HG03354 (cell line): ENCODE results near the gene WNT10A.

ENCODE experiments used
- ATAC-seq: cut with Tn5 transposase; IDR thresholded peaks from one replicate; pipeline ENCODE4 v1.9.1; 2021; ENCODE audit warnings: mild to moderate bottlenecking; ENCODE audit not compliant: unreplicated experiment, poor library complexity, severe bottlenecking

WNT10A gene

DNA sequence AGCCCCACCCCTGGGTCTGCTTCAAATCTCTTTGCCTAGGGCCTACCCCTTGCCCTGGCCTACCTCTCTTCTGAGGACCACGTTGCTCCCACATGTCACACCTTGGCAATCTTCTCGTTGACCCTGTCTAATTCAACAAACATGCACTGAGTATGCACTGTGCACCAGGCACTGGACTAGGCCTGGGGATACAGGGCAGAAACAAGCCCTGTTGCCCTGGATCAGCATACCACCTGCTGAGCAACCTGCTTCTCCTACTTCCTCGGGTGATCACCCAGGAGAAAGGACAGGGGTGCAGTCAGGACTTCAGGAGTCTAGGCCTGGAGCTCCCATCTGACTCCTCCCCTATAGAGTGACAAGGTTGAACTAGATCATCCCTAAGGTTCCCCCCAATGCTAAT is 9.7 kb downstream of the WNT10A start:
- no peak for ATAC-seq

DNA sequence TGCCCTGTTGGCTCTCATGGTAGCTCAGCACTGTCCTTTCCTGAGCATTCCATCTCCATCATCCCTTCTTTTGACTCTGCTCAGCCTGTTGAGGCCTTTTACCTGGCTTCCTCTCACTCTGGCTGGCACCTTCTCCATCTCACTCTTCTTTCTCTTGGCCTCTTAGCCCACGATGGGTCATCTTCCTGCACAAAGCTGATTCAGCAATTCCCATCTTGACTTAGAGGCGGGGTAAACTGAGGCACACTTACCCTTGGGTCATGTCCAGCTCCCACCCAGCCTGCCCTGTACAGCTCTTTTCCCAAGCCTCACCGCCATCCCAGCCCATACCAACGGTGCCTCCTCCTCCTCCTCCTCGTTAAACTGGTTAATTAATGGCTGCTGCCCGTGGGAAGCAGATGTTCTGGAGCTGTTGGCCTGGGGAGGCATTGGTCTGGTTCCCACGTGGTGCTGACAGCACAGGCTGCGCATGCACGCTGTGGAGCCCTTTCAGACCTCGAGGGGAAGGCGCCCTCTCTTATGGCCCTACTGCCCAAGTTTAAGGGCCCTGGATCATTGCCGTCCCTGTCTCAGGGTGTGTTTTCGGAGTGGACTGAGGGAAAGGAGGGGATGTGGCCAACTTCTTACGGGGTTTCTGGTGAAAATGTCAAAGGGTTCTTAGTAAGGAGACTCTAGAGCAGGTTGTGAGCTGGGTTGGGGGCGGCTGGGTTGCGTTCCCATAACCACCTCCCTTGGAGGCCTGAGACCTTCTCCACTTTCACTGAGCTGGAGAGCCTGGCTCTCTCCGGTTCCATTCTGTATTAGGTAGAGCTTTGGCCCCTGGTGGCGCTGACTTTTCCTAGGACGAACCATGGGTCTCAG is 10.9 kb downstream of the WNT10A start:
- no peak for ATAC-seq

DNA sequence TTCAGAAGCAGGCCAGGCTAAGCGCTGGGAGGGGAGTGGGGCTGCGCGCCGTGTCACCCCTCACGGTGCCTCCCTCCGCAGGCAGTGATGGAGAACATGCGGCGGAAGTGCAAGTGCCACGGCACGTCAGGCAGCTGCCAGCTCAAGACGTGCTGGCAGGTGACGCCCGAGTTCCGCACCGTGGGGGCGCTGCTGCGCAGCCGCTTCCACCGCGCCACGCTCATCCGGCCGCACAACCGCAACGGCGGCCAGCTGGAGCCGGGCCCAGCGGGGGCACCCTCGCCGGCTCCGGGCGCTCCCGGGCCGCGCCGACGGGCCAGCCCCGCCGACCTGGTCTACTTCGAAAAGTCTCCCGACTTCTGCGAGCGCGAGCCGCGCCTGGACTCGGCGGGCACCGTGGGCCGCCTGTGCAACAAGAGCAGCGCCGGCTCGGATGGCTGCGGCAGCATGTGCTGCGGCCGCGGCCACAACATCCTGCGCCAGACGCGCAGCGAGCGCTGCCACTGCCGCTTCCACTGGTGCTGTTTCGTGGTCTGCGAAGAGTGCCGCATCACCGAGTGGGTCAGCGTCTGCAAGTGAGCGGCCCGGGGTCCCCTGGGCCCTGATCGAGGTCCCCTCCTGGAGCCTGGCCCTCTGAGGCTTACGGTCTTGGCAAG is 12.2 kb downstream of the WNT10A start:
- ATAC-seq: peak; percentile 51

DNA sequence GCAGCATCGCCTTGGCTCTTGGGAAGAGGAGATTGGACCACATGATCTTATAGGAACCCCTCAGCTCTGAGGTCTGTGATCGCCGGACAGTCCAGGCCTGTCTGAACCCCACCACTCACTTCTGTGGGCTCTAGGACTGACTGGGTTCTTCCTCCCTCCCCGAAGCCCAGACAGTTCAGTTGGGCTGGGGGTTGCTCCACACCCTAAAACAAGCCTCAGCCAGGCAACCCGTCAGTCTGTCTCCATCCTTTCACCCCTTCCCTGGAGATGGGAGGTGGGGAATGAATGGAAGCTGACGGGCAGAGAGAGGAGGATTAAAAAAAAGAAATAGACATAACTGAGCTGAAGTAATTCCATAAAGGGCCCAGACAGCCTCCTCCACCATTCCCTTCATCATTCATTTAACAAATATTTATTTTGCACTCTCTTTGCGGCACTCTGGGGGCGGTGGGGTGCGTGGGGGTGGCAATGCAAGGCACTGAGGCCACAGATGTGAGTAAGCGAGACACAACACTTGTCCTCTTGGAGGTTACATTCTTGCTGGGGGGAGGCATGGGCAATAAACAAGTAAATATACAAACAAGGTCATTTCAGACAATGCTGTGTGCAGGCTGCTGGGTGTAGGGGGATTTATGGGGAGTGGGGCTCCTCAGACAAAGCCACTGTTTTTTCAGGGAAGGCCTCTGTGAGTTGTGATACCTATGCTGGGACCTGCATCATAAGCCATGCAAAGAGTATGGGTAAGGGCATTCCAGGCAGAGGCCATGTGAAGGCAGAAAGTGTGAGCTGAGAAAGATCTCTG is 12.9 kb downstream of the WNT10A start:
- no peak for ATAC-seq

DNA sequence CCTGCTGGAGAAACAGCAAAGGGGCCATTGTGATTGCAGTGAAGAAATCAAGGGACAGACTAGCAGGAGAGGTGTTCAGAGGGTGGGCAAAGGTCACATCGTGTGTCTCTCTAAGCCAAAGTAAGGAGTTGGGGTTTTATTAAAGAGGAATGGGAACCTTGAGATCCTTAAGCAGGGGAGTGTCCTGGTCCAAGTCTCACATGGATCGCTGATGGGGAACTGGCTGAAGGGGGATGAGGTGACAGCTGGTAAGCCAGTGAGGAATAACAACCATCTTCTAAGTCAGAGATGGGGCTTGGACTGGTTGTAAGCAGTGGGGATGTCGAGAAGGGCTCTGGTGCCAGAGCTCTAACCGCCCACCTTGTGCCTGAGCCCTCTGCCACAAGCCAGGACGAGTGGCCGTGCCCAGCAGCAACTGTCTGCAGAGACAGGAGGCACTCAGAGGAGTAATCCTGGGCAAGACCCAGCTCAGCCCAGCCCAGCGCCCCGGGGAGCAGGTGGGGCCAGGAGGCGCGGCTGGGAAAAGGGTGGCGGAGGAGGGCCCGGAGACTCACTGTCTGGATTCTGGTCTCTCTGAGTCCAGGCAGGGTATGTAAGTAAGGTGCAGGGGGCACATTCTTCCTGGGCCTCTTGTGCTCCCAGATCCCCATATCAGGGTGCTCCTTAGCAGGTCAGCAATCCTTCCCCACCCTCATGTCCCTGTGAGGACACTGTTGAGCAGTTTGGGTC is 13.7 kb downstream of the WNT10A start:
- no peak for ATAC-seq

DNA sequence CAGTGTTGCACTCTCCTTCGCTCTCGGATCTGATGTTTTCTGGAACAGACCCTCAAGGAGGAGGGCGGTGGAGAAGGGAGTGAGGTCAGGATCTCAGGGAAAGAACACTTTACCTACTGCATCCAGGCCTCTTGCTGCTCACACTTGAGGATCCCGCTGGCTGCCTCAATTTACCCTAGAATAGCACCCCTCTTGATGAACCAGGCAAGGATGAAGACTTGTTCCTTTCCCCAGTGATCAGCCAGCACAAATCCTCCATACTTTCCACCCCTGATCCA is 14.2 kb downstream of the WNT10A start:
- no peak for ATAC-seq

DNA sequence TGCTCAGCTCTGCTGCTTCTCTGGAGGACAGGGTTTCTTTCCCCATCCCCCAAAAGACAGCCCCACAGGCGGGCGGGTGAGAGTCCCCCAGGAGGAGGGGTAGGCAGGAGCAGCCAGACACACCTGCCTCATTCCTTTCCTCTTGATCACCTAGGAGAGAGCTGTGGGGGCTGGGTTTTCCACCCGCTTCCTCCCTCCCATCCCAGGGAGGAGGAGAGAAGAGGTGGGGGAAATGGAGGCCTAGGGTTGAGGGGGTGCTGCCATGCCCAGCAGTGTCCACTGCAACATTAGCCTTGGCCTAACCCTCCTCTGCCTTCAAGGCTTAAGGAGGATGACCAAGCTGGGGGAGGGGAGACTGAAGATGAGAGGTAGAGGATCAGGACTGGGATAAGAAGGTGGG is 14.7 kb downstream of the WNT10A start:
- ATAC-seq: no peak

DNA sequence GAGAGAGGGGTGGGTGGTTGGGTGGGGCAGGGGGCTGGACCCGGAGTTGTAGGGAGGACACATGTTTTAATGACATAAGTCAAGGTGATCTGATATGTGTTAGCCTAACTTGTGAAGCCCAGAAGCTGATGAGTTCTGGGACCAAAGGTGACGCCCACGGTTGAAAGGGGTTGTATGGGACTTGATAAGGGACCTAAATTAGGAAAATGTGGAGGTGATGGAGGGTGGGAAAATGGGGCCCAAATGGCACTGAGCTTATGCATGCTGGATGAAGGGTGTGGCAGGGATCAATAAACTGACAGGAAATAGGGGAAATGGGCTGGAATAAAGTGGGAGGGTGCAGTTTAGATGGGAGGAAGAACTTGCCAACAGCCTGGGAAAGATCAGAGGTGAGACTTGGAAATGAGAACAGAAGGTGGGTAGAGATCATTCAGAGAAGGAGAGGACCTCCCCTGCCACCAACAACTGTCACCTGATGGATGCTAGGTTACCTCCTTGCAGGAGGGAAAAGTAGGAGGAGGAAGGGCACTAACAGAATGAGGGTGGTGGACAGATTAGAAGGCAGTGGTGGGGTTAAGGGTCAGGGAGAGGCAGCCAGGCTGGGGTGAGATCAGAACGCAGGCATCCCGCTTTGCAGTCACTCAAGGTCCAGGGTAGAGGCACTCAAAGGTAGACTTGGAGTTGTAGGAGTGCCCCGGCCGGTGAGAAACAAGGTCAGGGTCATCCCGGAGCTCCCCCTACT is 15.3 kb downstream of the WNT10A start:
- ATAC-seq: peak; percentile 17

DNA sequence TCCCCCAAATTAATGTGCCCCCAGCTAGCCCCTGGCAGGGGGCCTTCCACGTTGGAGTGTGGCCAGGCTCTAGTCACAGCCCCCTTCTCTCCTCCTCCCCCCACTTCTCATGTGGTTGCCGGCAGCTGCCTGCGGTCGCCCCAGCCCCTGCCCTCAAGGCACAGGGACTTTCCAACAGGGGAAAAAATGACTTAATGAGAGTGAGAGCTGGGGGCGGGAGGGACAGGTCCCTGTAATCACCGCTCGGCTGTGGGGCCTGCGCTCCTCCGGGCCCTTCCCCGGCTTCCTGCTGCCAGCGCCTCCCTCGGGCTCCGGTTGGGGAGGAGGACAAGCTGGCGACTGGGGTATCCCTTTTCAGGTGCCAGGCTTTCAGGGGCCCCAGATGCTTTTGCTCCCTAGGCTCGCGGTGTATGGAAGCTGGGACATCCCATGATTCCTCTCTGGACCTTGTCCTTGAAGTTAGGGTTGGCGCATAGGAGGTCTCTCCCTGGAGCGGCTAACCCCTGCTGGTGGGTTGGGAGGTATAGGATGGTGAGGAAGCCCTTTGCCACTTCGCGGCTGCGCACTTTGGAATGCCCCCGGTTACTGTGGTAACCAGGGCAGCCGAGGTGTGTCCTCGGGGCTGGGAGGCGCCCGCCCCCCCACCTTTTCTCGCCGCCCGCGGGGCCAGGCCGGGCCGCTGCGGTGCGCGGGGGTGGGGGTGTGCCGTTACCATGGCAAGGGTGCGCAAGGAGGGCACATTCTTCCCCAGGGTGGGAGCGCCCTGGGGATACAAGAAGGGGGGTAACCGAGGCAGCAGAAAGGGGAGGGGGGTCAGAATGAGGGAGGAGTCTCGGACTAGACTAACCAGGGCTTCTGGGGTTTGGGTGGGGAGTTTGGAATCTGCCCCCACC is 16.1 kb downstream of the WNT10A start:
- ATAC-seq: peak; percentile 68

DNA sequence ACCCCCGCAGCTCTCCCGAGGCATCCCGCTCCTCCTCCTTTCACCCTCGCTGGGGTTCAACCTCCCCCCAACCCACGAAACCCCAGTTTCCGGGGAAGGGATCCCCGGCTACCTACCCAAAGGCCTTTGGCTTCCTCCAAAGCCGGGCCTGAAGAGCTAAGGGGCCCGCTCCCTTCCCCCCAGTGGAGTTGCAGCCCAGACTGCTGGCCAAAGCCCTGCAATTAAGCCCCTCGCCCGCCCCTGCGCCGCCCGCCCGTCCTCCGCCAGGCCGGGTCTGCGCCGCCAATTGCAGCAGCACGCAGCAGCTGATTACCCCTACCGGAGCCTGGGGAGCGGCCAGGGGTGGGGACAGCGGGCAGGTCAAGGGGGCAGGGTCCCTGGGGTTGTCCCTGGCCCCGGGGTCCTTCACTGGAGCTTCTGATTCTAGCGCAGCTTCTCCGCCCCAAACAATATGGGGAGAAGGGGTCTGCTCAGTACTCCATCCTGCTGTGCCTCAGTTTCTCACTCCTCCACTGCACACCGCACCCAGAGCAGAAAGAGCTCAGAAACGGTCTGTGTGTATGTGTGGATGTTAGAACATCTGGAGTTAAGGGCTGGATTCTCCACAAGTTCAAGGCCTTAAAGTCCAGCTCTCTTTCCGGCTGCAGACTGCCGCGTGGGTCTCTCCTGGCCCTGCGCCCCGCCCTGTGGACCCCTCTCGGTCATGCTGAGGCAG is 16.9 kb downstream of the WNT10A start:
- peak; percentile 0 for ATAC-seq

DNA sequence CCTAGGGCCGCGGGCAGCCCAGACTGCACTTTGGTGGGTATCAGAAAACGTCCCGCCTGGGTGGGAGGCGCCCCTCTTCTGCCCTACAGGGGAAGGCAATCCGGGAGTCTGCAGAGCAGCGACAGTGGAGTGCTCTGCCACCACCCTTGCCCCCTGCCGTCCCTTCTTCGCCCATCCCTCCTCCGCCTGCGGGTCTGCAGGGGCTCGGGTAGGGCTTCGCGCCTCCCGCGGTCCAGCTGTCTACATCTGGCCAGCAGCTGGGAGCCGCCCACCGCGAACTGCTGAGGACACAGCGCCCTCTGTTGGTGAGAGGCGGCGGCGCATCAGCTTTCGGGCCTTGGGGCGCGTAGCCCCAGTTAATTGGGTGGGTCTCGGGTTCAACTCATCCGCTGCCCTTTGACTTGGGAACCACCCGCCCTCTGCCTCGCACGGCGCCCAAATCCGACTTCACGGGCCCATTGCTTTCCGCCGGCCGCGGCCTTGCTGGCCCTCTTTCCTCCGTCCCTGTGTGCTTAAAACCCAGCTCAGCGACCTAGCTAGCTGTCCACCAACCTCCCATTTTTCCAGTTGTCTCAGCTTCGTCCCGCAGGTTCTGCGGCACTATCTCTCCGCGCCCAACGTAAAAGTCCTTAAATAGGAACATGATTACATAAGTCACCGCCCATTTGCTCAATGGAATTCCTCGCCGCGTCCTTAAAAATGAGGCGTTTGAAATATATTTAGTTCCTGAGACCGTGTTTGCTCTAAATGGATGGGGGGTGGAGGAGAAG is 17.6 kb downstream of the WNT10A start:
- peak; percentile 40 for ATAC-seq

DNA sequence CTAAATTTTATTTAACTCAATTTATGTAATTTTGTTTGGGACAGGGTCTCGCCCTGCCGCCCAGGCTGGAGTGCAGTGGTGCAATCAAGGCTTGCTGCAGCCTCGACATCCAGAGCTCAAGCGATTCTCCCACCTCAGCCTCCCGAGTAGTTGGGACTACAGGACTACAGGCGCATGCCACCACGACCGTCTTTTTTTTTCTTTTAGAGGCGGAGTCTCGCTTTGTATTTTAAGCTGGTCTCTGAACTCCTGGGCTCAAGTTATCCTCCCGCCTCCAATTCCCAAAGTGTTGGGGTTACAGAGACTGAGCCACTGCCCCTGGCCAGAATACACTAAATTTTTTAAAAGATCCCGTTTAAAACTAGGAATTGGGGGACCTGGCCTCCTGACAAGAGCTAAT is 18.5 kb downstream of the WNT10A start:
- no peak for ATAC-seq

DNA sequence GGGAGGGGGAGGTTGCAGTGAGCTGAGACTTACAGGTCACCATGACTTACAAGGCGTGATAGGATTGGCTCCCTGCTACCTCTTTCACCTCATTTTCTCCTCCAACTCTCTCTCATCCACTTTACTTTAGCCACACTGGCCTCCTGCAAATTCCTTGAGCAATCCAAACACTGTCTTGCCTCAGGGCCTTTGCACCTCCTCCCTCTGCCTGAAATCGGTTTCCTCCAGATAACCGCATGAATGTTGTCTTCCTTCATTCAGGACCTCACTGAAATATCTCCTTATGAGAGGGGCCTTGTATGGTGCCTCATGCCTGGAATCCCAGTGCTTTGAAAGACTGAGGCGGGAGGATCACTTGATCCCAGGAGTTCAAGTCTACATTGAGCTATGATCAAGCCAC is 21.8 kb downstream of the WNT10A start:
- no peak for ATAC-seq

DNA sequence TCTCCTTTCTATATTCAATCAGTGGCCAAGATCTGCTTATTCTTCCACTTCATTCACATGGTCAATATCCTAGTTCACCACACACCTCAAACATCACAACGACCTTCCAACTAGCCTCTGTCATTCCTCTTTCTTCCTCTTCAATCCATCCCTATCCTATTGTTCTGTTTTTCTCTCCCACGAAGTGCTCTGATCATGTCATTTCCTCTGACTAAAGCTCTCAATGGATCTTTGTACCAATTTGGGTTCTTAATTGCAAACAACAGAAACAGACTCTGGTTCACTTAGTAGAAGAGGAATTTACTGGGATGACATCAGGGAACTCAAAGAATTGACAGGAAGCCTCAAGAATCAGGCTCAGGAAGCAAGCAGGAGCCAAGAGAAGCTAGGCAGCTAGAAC is 23.5 kb downstream of the WNT10A start:
- ATAC-seq: no peak

DNA sequence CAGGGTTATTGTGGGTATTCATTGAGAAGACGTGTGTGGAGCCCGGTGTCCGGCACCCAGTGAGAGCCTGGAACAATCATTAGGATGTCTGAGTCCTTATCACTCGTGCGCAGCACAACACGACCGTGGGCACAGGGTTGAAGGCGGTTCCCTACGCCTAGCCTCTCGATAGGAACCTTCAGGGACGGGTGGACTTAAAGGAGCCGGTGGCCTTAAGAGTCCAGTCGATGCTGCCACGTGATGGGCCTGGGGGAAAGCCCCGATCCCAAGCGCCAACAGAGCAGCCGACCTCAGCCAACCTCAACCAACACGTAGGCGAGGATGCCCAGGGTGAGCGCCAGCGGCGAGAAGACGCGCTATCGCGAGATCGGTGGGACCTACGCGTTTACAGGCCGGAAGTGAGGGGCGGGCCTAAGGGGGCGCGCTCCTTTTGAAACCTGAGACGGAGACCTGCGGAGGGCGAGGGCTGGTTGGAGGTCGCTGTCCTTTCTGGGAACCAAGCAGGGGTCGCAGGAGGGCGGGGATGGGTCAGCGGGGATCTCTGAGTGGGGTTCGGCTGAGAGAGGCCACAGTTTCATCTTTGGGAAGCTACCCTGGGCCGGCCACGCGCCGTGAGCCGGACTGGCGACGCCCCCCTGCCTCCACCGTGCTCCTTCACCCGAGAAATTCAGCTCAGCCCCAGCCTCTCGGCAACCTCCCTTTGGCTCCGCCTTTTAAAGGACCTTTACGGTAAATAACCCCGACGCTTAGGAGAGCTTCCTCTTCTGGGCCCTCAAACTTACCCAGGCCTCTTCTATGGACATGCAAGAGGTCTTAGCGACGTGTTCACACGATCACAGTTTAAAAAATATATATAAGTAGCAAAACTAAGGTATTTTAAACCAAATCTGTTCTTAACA is 28.3 kb downstream of the WNT10A start:
- ATAC-seq: peak; percentile 96

DNA sequence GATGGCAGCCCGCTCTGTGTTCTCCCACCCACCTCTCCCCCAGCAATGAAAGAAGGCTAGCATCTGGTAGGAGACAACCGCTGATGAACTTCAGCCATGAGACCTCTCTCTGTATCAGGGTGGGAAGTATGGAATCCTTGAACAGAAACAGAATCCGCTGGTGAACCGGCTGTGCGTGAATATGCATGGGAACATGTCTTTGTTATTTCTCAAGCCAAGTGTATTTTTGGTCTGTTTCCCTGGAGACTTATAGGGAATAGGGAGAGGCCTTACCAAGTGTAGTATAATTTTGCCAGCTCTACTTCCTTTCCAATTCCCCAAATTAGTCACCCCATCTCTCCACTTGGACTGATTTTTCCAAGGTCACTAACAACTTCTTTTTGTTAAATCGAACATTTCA is 30.1 kb downstream of the WNT10A start:
- ATAC-seq: no peak
